Cardiac septum (tissue), 1 donor: ENCODE results near the gene ARHGEF16. TPM values are rescaled to one million over a fixed set of nuclear protein-coding genes. Genes with fewer than 3 reads are reported as not detected.

Experiments used
- DNase-seq: peaks from one replicate; pipeline ENCODE4 v3.0.0-alpha.2; 2020; ENCODE audit warnings: low spot score
- intact Hi-C: fragments of 100-400 bp; cut with DNase I; formaldehyde crosslinking; loops from one replicate; pipeline ENCODE4 v1.14.0; 2022
- total RNA-seq: library from RNA; stranded (reverse); fragmentation: NEBNext Ultra II Directional; extraction: Animal tissue kit (Norgen Biotek cat#: 25700); gene quantifications from one replicate; pipeline ENCODE4 v1.2.1, GENCODE V29; 2021
- donor health status: DM: no; HTN: no; CAD: no.

ARHGEF16 gene
- total RNA-seq, 1 donor from 2014 or later: 0.57 TPM

- DNase-seq: no peak
- intact Hi-C loops: no loop called here
Measured at GRCh38 chr1:3463408-3463863, 9.0 kb downstream of the ARHGEF16 start.

GRCh38 chr1:3463891-3464648 lies 9.6 kb downstream of the ARHGEF16 start:
- intact Hi-C loops: no loop called here

GRCh38 chr1:3464649-3465025 lies 10.2 kb downstream of the ARHGEF16 start:
- intact Hi-C loops: no loop called here
- DNase-seq: no peak

More at GRCh38 chr1:3463891-3464648, 9.6 kb downstream of the ARHGEF16 start:
- no peak for DNase-seq

GRCh38 chr1:3465091-3465934 lies 10.8 kb downstream of the ARHGEF16 start:
- DNase-seq: no peak
- intact Hi-C loops: no loop called here

GRCh38 chr1:3465935-3466321 lies 11.5 kb downstream of the ARHGEF16 start:
- DNase-seq: no peak
- intact Hi-C loops: no loop called here

- DNase-seq: no peak
- intact Hi-C loops: no loop called here
Measured at GRCh38 chr1:3466366-3467075, 12.1 kb downstream of the ARHGEF16 start.

GRCh38 chr1:3467096-3468036 lies 12.9 kb downstream of the ARHGEF16 start:
- no peak for DNase-seq
- intact Hi-C loops: no loop called here

GRCh38 chr1:3468236-3469103 lies 14.0 kb downstream of the ARHGEF16 start:
- DNase-seq: no peak
- intact Hi-C loops: no loop called here

GRCh38 chr1:3469104-3469848 lies 14.8 kb downstream of the ARHGEF16 start:
- intact Hi-C loops: no loop called here
- DNase-seq: no peak

GRCh38 chr1:3469849-3470649 lies 15.6 kb downstream of the ARHGEF16 start:
- DNase-seq: no peak
- intact Hi-C loops: no loop called here

- intact Hi-C loops: no loop called here
- DNase-seq: no peak
Measured at GRCh38 chr1:3470650-3471355, 16.3 kb downstream of the ARHGEF16 start.

- no peak for DNase-seq
- intact Hi-C loops: no loop called here
Measured at GRCh38 chr1:3471356-3472087, 17.1 kb downstream of the ARHGEF16 start.

GRCh38 chr1:3472088-3472850 lies 17.8 kb downstream of the ARHGEF16 start:
- intact Hi-C loops: no loop called here
- no peak for DNase-seq

GRCh38 chr1:3472906-3473305 lies 18.4 kb downstream of the ARHGEF16 start:
- no peak for DNase-seq

GRCh38 chr1:3473381-3473844 lies 18.9 kb downstream of the ARHGEF16 start:
- intact Hi-C loops: no loop called here
- DNase-seq: no peak

More at GRCh38 chr1:3472906-3473305, 18.4 kb downstream of the ARHGEF16 start:
- intact Hi-C loops: no loop called here
